Upper lobe of left lung (tissue), 6 donors: ENCODE data around the gene CLEC1A. TPM values are rescaled to one million over a fixed set of nuclear protein-coding genes. Genes with fewer than 3 reads are reported as not detected.

Experiments used
- ATAC-seq, 2 donors: fragments of 200-7000 bp; cut with Tn5 transposase; one replicate each; pipeline ENCODE4 v1.9.1; 2022; ENCODE audit warnings: mild to moderate bottlenecking in 2 of 2, moderate library complexity in 2 of 2; ENCODE audit not compliant: low FRiP score in 2 of 2
- DNase-seq, 2 donors: peaks; one replicate each; pipeline ENCODE4 v3.0.0-alpha.2; 2019 to 2020
- H3K27ac ChIP-seq, 4 donors: fragments of 200-600 bp; sonication (generic); one replicate each; pipeline ENCODE4 v1.5.1; 2016 to 2019
- H3K27me3 ChIP-seq, 4 donors: fragments of 200-600 bp; sonication (generic); one replicate each; pipeline ENCODE4 v1.5.1; 2017 to 2019
- H3K36me3 ChIP-seq, 4 donors: fragments of 200-600 bp; sonication (generic); one replicate each; pipeline ENCODE4 v1.5.1; 2016 to 2019
- H3K4me1 ChIP-seq, 4 donors: fragments of 200-600 bp; sonication (generic); one replicate each; pipeline ENCODE4 v1.5.1; 2018 to 2019
- H3K4me3 ChIP-seq, 4 donors: fragments of 200-600 bp; sonication (generic); one replicate each; pipeline ENCODE4 v1.5.1; 2017 to 2019; ENCODE audit warnings: mild to moderate bottlenecking in 2 of 4, moderate library complexity in 1 of 4
- H3K9me3 ChIP-seq, 4 donors: fragments of 200-600 bp; sonication (generic); one replicate each; pipeline ENCODE4 v1.5.1; 2018 to 2019
- EP300 ChIP-seq, 4 donors: sonication (generic); formaldehyde crosslinking; IDR thresholded peaks; one replicate each; pipeline ENCODE4 v1.5.1; 2017; ENCODE audit warnings: antibody characterized with exemption in 4 of 4, control low read depth in 2 of 4
- POLR2A ChIP-seq, 4 donors: fragments of 450-650 bp; IDR thresholded peaks; one replicate each; pipeline ENCODE4 v1.5.1; 2016 to 2017; ENCODE audit warnings: antibody characterized with exemption in 4 of 4, mild to moderate bottlenecking in 2 of 4
- POLR2AphosphoS5 ChIP-seq, 2 donors: sonication (generic); formaldehyde crosslinking; IDR thresholded peaks; one replicate each; pipeline ENCODE4 v1.5.1; 2017; ENCODE audit warnings: antibody characterized with exemption in 2 of 2
- WGBS, 2 donors: methylation state at CpG; one replicate each; pipeline ENCODE4 v1.1.5; 2017 to 2018; 5-methylcytosine and 5-hydroxymethylcytosine counted together
- total RNA-seq, 6 donors: library from RNA; depleted of rRNA in 4 of 6; stranded (reverse); fragments of >200 nt in 4 of 6; gene quantifications; one replicate each; pipeline versions ENCODE4 v1.1.0 to v1.2.1, GENCODE V29; 2016 to 2021
- TF ChIP-seq, protein P1 (sequence below), 6 experiments: fragments of 450-650 bp in 4 of 6; fragments of 200-600 bp in 2 of 6; sonication (generic) in 2 of 6; IDR thresholded peaks; one replicate each; pipeline ENCODE4 v1.5.1; 2016 to 2019; ENCODE audit warnings: antibody characterized with exemption in 6 of 6
- donor health status: DM: no; HTN: no; CAD: no; lungs with moderate emphysema.
- donor health status: DM: no; HTN: yes; CAD: no; lungs with severe emphysema.

CLEC1A gene
- total RNA-seq, 6 donors from 2014 or later: 3.9 to 13.0 (median 6.3) TPM

DNA sequence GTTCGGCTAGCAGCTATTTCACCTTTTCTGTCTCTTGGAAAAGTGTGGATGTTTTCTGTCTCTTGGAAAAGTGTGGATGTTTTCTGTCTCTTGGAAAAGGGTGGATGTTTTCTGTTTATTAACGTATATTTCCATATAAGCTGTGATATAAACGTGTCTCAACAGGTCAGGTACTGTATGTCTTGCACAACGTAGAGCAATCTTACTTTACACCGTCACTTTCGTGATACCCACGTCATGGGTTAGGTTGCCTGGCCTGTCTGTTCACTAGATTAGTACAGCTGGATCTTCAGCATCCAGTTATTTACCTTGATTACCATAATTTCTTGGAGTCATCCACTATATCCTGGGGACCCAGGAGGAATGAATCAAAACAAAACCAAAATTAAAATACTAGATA lies 17.1 kb upstream of the CLEC1A start:
- no peaks in the 10 kb centered on the region for H3K9me3 ChIP-seq
- no peak for DNase-seq
- H3K27ac ChIP-seq: no peak overlapping the region
- ATAC-seq: no peak
- no peaks in the 10 kb centered on the region for H3K27me3 ChIP-seq
- TF ChIP-seq POLR2AphosphoS5 (IDR thresholded peaks at IDR 0.05) (no peak), EP300 (IDR thresholded peaks at IDR 0.05) (no peak), POLR2A (IDR thresholded peaks at IDR 0.05) (no peak)
- TF ChIP-seq, protein P1, sequence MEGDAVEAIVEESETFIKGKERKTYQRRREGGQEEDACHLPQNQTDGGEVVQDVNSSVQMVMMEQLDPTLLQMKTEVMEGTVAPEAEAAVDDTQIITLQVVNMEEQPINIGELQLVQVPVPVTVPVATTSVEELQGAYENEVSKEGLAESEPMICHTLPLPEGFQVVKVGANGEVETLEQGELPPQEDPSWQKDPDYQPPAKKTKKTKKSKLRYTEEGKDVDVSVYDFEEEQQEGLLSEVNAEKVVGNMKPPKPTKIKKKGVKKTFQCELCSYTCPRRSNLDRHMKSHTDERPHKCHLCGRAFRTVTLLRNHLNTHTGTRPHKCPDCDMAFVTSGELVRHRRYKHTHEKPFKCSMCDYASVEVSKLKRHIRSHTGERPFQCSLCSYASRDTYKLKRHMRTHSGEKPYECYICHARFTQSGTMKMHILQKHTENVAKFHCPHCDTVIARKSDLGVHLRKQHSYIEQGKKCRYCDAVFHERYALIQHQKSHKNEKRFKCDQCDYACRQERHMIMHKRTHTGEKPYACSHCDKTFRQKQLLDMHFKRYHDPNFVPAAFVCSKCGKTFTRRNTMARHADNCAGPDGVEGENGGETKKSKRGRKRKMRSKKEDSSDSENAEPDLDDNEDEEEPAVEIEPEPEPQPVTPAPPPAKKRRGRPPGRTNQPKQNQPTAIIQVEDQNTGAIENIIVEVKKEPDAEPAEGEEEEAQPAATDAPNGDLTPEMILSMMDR (IDR thresholded peaks at IDR 0.05): no peak
- H3K36me3 ChIP-seq: no peaks in the 10 kb centered on the region
- H3K4me3 ChIP-seq: no peak overlapping the region
- 87 to 98% methylated on average over 7 of the region's 7 CpGs for WGBS, 2 donors
- no peaks in the 10 kb centered on the region for H3K4me1 ChIP-seq

DNA sequence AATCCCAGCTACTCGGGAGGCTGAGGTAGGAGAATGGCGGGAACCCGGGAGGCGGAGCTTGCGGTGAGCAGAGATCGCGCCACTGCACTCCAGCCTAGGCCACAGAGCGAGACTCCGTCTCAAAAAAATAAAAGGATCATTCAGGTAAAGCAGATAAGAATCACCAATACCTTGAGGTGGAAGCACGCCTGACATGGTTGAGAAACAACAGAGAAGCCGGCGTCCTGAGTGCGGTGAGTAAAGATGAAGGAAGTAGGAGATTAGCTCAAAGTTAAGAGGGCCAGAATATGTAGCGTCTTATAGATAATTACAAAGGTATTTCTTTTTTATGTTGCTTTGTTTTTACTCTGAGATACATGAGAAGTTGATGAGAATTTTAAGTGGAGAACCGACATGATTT lies 16.5 kb upstream of the CLEC1A start:
- no peak for ATAC-seq
- Histone ChIP-seq H3K9me3 (no peaks in the 10 kb centered on the region), H3K36me3 (no peaks in the 10 kb centered on the region), H3K27me3 (no peaks in the 10 kb centered on the region), H3K27ac (no peak overlapping the region), H3K4me1 (no peaks in the 10 kb centered on the region), H3K4me3 (no peak overlapping the region)
- TF ChIP-seq, protein P1 (IDR thresholded peaks at IDR 0.05): no peak
- TF ChIP-seq POLR2AphosphoS5 (IDR thresholded peaks at IDR 0.05) (no peak), POLR2A (IDR thresholded peaks at IDR 0.05) (no peak), EP300 (IDR thresholded peaks at IDR 0.05) (no peak)
- 88 to 97% methylated on average over 15 of the region's 15 CpGs for WGBS, 2 donors
- no peak for DNase-seq

GRCh38 chr12:10113920-10114319 lies 15.1 kb upstream of the CLEC1A start:
- TF ChIP-seq POLR2A (IDR thresholded peaks at IDR 0.05) (no peak), EP300 (IDR thresholded peaks at IDR 0.05) (no peak), POLR2AphosphoS5 (IDR thresholded peaks at IDR 0.05) (no peak)
- TF ChIP-seq, protein P1 (IDR thresholded peaks at IDR 0.05): no peak
- ATAC-seq (no peak), DNase-seq (no peak)
- Histone ChIP-seq H3K4me1 (no peaks in the 10 kb centered on the region), H3K27me3 (no peaks in the 10 kb centered on the region), H3K9me3 (no peaks in the 10 kb centered on the region), H3K4me3 (no peak overlapping the region), H3K27ac (no peak overlapping the region), H3K36me3 (no peaks in the 10 kb centered on the region)
- 74 to 76% methylated on average over 1 of the region's 1 CpG for WGBS, 2 donors

GRCh38 chr12:10113075-10113474 lies 14.3 kb upstream of the CLEC1A start:
- Histone ChIP-seq H3K36me3 (no peaks in the 10 kb centered on the region), H3K9me3 (no peaks in the 10 kb centered on the region), H3K4me3 (no peak overlapping the region), H3K4me1 (no peaks in the 10 kb centered on the region), H3K27me3 (no peaks in the 10 kb centered on the region), H3K27ac (no peak overlapping the region)
- TF ChIP-seq POLR2A (IDR thresholded peaks at IDR 0.05): no peak
- TF ChIP-seq POLR2AphosphoS5 (IDR thresholded peaks at IDR 0.05): no peak
- TF ChIP-seq, protein P1 (IDR thresholded peaks at IDR 0.05): no peak
- no peak for TF ChIP-seq EP300 (IDR thresholded peaks at IDR 0.05)
- DNase-seq (no peak), ATAC-seq (no peak)
- 92 to 93% methylated on average over 1 of the region's 1 CpG for WGBS, 2 donors

DNA sequence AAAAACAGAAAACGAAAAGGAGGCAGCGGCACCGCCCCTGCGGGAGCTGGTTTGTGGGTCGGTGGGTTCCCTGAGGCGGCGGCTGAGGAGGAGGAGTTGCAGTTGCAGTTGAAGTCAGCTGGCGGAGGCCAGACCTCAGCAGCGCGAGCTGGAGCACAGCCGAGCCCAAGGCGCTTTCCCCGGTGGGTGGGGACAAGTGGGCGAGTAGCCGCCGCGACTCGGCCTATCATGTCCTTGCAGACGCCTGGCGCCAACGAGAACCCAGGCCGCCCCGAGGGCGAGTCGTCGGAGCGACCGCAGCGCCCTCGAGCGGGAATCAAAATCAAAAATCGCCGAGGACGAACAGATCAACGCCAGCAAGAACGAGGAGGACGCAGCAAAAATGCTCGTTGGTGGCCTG lies 12.7 kb upstream of the CLEC1A start:
- Histone ChIP-seq H3K9me3 (no peaks in the 10 kb centered on the region), H3K27ac (no peak overlapping the region), H3K36me3 (no peaks in the 10 kb centered on the region), H3K27me3 (no peaks in the 10 kb centered on the region), H3K4me3 (no peak overlapping the region), H3K4me1 (no peaks in the 10 kb centered on the region)
- ATAC-seq (no peak), DNase-seq (peak in 1 of 2 donors; percentile 79)
- no peak for TF ChIP-seq EP300 (IDR thresholded peaks at IDR 0.05)
- TF ChIP-seq, protein P1 (IDR thresholded peaks at IDR 0.05): no peak
- TF ChIP-seq POLR2A (IDR thresholded peaks at IDR 0.05): no peak
- TF ChIP-seq POLR2AphosphoS5 (IDR thresholded peaks at IDR 0.05): no peak
- 89 to 95% methylated on average over 38 of the region's 38 CpGs for WGBS, 2 donors
